HepG2 (cell line): Measurements from ENCODE around the gene LUM. TPM values are rescaled to one million over a fixed set of nuclear protein-coding genes. Genes with fewer than 3 reads are reported as not detected.

Source experiments
- ATAC-seq: fragments of 200-7000 bp; cut with Tn5 transposase; 3 replicates; pipeline ENCODE4 v1.9.1; 2020; ENCODE audit warnings: mild to moderate bottlenecking, moderate library complexity
- BruUV-seq: library from RNA; stranded (reverse); fragments of 400-500 nt; replicated peaks from 2 replicates; lab custom pipeline; 2021; lab: Mats Ljungman, UMichigan
- CTCF ChIA-PET: fragments of 300-600 bp; formaldehyde crosslinking; extraction: SDS; loops from one replicate; lab custom pipeline; 2021; ENCODE audit warnings: low total read pairs, inconsistent platforms, low intra/inter-chr PET ratio; lab: Yijun Ruan, JAX
- POLR2A ChIA-PET: fragments of 350-600 bp; sonication (Branson Sonifier 250); formaldehyde crosslinking; loops from one replicate; lab custom pipeline; 2020; ENCODE audit warnings: antibody characterized with exemption, inconsistent platforms; lab: Yijun Ruan, JAX
- DNase-seq: peaks from one replicate; pipeline ENCODE4 v3.0.0-alpha.2; 2015; ENCODE audit warnings: low spot score
- FAIRE-seq: peaks from 3 replicates; lab custom pipeline; 2011; peaks lifted over from hg19 to GRCh38; lab: Jason Lieb, UNC
- H2AFZ ChIP-seq: one replicate; pipeline ENCODE4 v1.6.1; 2011; ENCODE audit warnings: low read length, inconsistent platforms
- H3K27ac ChIP-seq: fragments of 300-600 bp; 3 replicates; pipeline ENCODE4 v1.8.0; 2011; ENCODE audit warnings: mixed run types, mild to moderate bottlenecking, mixed read lengths, low read length, inconsistent platforms; ENCODE audit not compliant: insufficient read depth; ENCODE audit errors: extremely low read length
- H3K27me3 ChIP-seq, 2 experiments: fragments of 200-600 bp in 1 of 2; 2 replicates in 1 of 2; 3 replicates in 1 of 2; pipeline versions ENCODE4 v1.6.0 to v1.8.0; 2011; ENCODE audit warnings: low read length in 2 of 2, mild to moderate bottlenecking in 2 of 2, moderate library complexity in 2 of 2, inconsistent platforms in 1 of 2; ENCODE audit not compliant: insufficient read depth in 2 of 2, control insufficient read depth in 1 of 2
- H3K36me3 ChIP-seq, 2 experiments: fragments of 200-600 bp in 1 of 2; replicated peaks in 1 of 2; 2 replicates in 1 of 2; 3 replicates in 1 of 2; pipeline versions ENCODE4 v1.5.1 to v1.8.0; 2011; ENCODE audit warnings: low read length in 2 of 2, inconsistent platforms in 1 of 2; ENCODE audit not compliant: insufficient read depth in 2 of 2, control insufficient read depth in 1 of 2
- H3K4me1 ChIP-seq: 2 replicates; pipeline ENCODE4 v1.5.1; 2012; ENCODE audit warnings: low read length, inconsistent platforms; ENCODE audit not compliant: insufficient read depth
- H3K4me2 ChIP-seq: 2 replicates; pipeline ENCODE4 v1.6.0; 2011; ENCODE audit warnings: low read depth, low read length, inconsistent platforms
- H3K4me3 ChIP-seq, 3 experiments: fragments of 200-600 bp in 1 of 3; sonication (generic), shearing (Covaris generic) in 1 of 3; replicated peaks in 1 of 3; 2 replicates each; pipeline ENCODE4 v1.5.1; 2011 to 2016; ENCODE audit warnings: low read length in 3 of 3, inconsistent platforms in 2 of 3, low read depth in 2 of 3, mild to moderate bottlenecking in 2 of 3, control low read depth in 1 of 3, mixed read lengths in 1 of 3; ENCODE audit not compliant: insufficient read depth in 1 of 3
- H3K79me2 ChIP-seq: one replicate; pipeline ENCODE4 v1.6.1; 2011; ENCODE audit warnings: low read length, inconsistent platforms; ENCODE audit not compliant: insufficient read depth
- H3K9ac ChIP-seq: 2 replicates; pipeline ENCODE4 v1.6.0; 2011; ENCODE audit warnings: mild to moderate bottlenecking, low read depth, low read length, inconsistent platforms; ENCODE audit not compliant: insufficient read depth
- H3K9me3 ChIP-seq: 2 replicates; pipeline ENCODE4 v1.5.1; 2012; ENCODE audit warnings: mild to moderate bottlenecking, low read length
- H4K20me1 ChIP-seq: 2 replicates; pipeline ENCODE4 v1.6.0; 2011; ENCODE audit warnings: inconsistent platforms, mild to moderate bottlenecking, low read length, moderate library complexity; ENCODE audit not compliant: insufficient read depth
- CCDC6 ChIP-seq: sonication (generic); formaldehyde crosslinking; IDR thresholded peaks from 2 replicates; pipeline ENCODE4 v1.8.1; 2022; ENCODE audit warnings: mild to moderate bottlenecking, missing genetic modification reagents, moderate library complexity
- EED ChIP-seq: sonication (generic); formaldehyde crosslinking; IDR thresholded peaks from 2 replicates; pipeline ENCODE4 v1.5.0; 2020; ENCODE audit warnings: mild to moderate bottlenecking, missing genetic modification reagents
- FOXA3 ChIP-seq: IDR thresholded peaks from 2 replicates; pipeline ENCODE4 v1.6.1; 2016; ENCODE audit warnings: missing genetic modification reagents, missing compliant biosample characterization
- KLF6 ChIP-seq: IDR thresholded peaks from 2 replicates; pipeline ENCODE4 v1.8.0; 2016; ENCODE audit warnings: missing biosample characterization, missing genetic modification reagents
- MBNL3 ChIP-seq: fragments of 250-450 bp; sonication (Bioruptor Pico); conservative IDR thresholded peaks from 2 replicates; pipeline ENCODE4 v1.8.0; 2022; ENCODE audit warnings: mild to moderate bottlenecking, inconsistent platforms
- MEF2D ChIP-seq: sonication (generic); formaldehyde crosslinking; IDR thresholded peaks from 2 replicates; pipeline ENCODE4 v1.5.1; 2020; ENCODE audit warnings: mild to moderate bottlenecking, missing genetic modification reagents
- MLLT10 ChIP-seq: sonication (generic); formaldehyde crosslinking; IDR thresholded peaks from 2 replicates; pipeline ENCODE4 v1.4.0; 2020; ENCODE audit warnings: missing genetic modification reagents
- NBN ChIP-seq: fragments of 450-650 bp; conservative IDR thresholded peaks from 2 replicates; pipeline ENCODE4 v1.6.1; 2017
- NCOA1 ChIP-seq: sonication (generic); formaldehyde crosslinking; IDR thresholded peaks from 2 replicates; pipeline ENCODE4 v1.9.0; 2021; ENCODE audit warnings: missing genetic modification reagents
- PCBP1 ChIP-seq: fragments of 200-400 bp; formaldehyde crosslinking; IDR thresholded peaks from 2 replicates; pipeline ENCODE4 v1.6.1; 2017; ENCODE audit warnings: mild to moderate bottlenecking, low read depth, low read length, borderline replicate concordance
- PRPF4 ChIP-seq: fragments of 200-400 bp; formaldehyde crosslinking; IDR thresholded peaks from 2 replicates; pipeline ENCODE4 v1.6.1; 2016; ENCODE audit warnings: low read length, low read depth; ENCODE audit not compliant: poor library complexity, severe bottlenecking
- SMARCE1 ChIP-seq: fragments of 450-650 bp; IDR thresholded peaks from 2 replicates; pipeline ENCODE4 v1.6.1; 2017; ENCODE audit warnings: borderline replicate concordance
- SP140L ChIP-seq: sonication (generic); formaldehyde crosslinking; IDR thresholded peaks from 2 replicates; pipeline ENCODE4 v1.4.0; 2020; ENCODE audit warnings: missing genetic modification reagents, borderline replicate concordance
- XRCC5 ChIP-seq: fragments of 200-400 bp; formaldehyde crosslinking; optimal IDR thresholded peaks from 2 replicates; pipeline ENCODE3; 2017; ENCODE audit warnings: mild to moderate bottlenecking, low read length
- ZBTB3 ChIP-seq: sonication (generic); formaldehyde crosslinking; IDR thresholded peaks from 2 replicates; pipeline ENCODE4 v1.4.0; 2020; ENCODE audit warnings: low read depth, mild to moderate bottlenecking, moderate library complexity, missing genetic modification reagents, borderline replicate concordance
- ZNF136 ChIP-seq: sonication (generic); formaldehyde crosslinking; IDR thresholded peaks from 2 replicates; pipeline ENCODE4 v1.8.1; 2022; ENCODE audit warnings: low read depth, mild to moderate bottlenecking, moderate library complexity, missing genetic modification reagents
- ZNF503 ChIP-seq: sonication (generic); formaldehyde crosslinking; IDR thresholded peaks from 2 replicates; pipeline ENCODE4 v1.4.0; 2020; ENCODE audit warnings: missing genetic modification reagents
- ZNF770 ChIP-seq: sonication (generic); formaldehyde crosslinking; IDR thresholded peaks from 2 replicates; pipeline ENCODE4 v1.5.0; 2020; ENCODE audit warnings: mild to moderate bottlenecking, missing genetic modification reagents
- WGBS: methylation state at CpG from one replicate; pipeline ENCODE4 v1.1.6; 2017; ENCODE audit warnings: low lambda C conversion rate; 5-methylcytosine and 5-hydroxymethylcytosine counted together
- in situ Hi-C: cut with HindIII; loops from 2 replicates; pipeline ENCODE4 v1.10.0; 2017; ENCODE audit warnings: low pct_unique_long_range_greater_than_20kb; ENCODE audit not compliant: extremely low pct_ligation_motif_present
- intact Hi-C: fragments of 100-400 bp; cut with micrococcal nuclease; formaldehyde crosslinking; loops from one replicate; pipeline ENCODE4 v1.10.0; 2022; ENCODE audit not compliant: unreplicated experiment
- polyA plus RNA-seq, 8 experiments: library from polyadenylated mRNA; depleted of rRNA in 3 of 8; stranded (reverse) in 7 of 8; unstranded in 1 of 8; fragments of >200 nt; fragmentation: Illumina TruSeq in 4 of 8; extraction: Trizol in 4 of 8; gene quantifications; 2 replicates each; pipeline versions ENCODE4 v1.2.1 to v1.2.3, GENCODE V29; 2011 to 2016; ENCODE audit warnings: low read depth in 4 of 8, missing spikeins in 1 of 8, mixed read lengths in 1 of 8; ENCODE audit not compliant: insufficient read depth in 1 of 8
- total RNA-seq, 5 experiments: library from RNA; depleted of rRNA; stranded (reverse); fragments of >200 nt; fragmentation: Illumina TruSeq; extraction: Trizol; gene quantifications; 2 replicates each; pipeline ENCODE4 v1.2.3, GENCODE V29; 2016; ENCODE audit warnings: low read depth in 1 of 5
- TF ChIP-seq, protein P1 (sequence below): sonication (generic); formaldehyde crosslinking; IDR thresholded peaks from 2 replicates; pipeline ENCODE4 v1.4.0; 2020; ENCODE audit warnings: missing genetic modification reagents

The LUM gene
- total and polyA plus RNA-seq, 2 of the 13 experiments (the other 11 are each of a cell fraction or from before 2014, with no cell fraction given): not detected

- Histone ChIP-seq H2AFZ (no peak overlapping the region), H3K4me2 (no peak overlapping the region), H3K36me3 (no peaks in the 10 kb centered on the region), H3K4me1 (no peaks in the 10 kb centered on the region), H3K79me2 (no peaks in the 10 kb centered on the region), H3K9me3 (no peaks in the 10 kb centered on the region), H3K9ac (no peak overlapping the region), H3K27me3 (no peaks in the 10 kb centered on the region), H3K27ac (no peak overlapping the region), H3K4me3 (no peak overlapping the region), H4K20me1 (no peaks in the 10 kb centered on the region)
- ATAC-seq (no peak), DNase-seq (no peak), FAIRE-seq (no peak)
- CTCF ChIA-PET: no interaction called here
- intact Hi-C loops (no loop called here), in situ Hi-C loops (no loop called here)
- TF ChIP-seq SMARCE1 (no peak), NCOA1 (CRISPR knock-in tag) (no peak), PCBP1 (no peak), ZNF503 (no peak), XRCC5 (no peak), MLLT10 (no peak), EED (no peak), ZNF136 (CRISPR knock-in tag) (no peak), CCDC6 (no peak), KLF6 (no peak), MEF2D (CRISPR knock-in tag) (no peak), FOXA3 (CRISPR knock-in tag) (no peak), SP140L (CRISPR knock-in tag) (no peak), MBNL3 (CRISPR knock-in tag) (no peak), ZNF770 (CRISPR knock-in tag) (no peak), PRPF4 (no peak), ZBTB3 (CRISPR knock-in tag) (no peak), NBN (no peak)
- TF ChIP-seq, protein P1, sequence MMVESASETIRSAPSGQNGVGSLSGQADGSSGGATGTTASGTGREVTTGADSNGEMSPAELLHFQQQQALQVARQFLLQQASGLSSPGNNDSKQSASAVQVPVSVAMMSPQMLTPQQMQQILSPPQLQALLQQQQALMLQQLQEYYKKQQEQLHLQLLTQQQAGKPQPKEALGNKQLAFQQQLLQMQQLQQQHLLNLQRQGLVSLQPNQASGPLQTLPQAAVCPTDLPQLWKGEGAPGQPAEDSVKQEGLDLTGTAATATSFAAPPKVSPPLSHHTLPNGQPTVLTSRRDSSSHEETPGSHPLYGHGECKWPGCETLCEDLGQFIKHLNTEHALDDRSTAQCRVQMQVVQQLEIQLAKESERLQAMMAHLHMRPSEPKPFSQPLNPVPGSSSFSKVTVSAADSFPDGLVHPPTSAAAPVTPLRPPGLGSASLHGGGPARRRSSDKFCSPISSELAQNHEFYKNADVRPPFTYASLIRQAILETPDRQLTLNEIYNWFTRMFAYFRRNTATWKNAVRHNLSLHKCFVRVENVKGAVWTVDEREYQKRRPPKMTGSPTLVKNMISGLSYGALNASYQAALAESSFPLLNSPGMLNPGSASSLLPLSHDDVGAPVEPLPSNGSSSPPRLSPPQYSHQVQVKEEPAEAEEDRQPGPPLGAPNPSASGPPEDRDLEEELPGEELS (CRISPR knock-in tag): no peak
- 0% methylated on average over 1 of the region's 1 CpG for WGBS
- BruUV-seq: no TSS peak
- POLR2A ChIA-PET: no interaction called here
These were observed 22.6 kb upstream of the LUM start for GRCh38 chr12:91133871-91134270.
